GM19452 (cell line): ENCODE measurements around the gene GP9.
"Not testable (repeated sequence)": the region's sequence is repeated elsewhere in the genome, so short reads cannot be mapped to it uniquely, and the experiment has no call there.

Source experiments
- ATAC-seq: cut with Tn5 transposase; IDR thresholded peaks from one replicate; pipeline ENCODE4 v1.9.1; 2021; ENCODE audit not compliant: unreplicated experiment

Gene GP9

DNA sequence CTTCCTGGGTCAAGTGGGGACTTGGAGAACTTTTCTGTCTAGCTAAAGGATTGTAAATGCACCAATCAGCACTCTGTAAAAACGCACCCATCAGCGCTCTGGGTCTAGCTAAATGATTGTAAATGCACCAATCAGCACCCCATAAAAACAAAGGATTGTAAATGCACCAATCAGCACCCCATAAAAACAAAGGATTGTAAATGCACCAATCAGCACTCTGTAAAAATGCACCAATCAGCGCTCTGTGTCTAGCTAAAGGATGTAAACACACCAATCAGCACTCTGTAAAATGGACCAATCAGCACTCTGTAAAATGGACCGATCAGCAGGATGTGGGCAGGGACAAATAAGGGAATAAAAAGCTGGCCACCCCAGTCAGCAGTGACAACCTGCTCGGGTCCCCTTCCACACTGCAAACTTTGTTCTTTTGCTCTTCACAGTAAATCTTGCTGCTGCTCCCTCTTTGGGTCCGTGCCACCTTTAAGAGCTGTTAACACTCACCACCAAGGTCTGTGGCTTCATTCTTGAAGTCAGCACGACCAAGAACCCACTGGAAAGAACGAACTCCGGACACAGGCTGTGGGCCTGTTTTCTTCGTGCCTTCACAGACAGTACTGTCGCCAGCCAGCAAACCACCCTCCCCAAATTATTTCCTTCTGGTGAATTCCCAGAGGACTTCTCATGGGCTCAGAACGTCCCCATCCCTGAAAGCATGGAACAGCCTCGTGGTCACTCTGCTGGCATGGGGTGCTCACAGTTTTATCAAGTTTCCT, 8.9 kb downstream of the GP9 start:
- not testable (repeated sequence) for ATAC-seq

DNA sequence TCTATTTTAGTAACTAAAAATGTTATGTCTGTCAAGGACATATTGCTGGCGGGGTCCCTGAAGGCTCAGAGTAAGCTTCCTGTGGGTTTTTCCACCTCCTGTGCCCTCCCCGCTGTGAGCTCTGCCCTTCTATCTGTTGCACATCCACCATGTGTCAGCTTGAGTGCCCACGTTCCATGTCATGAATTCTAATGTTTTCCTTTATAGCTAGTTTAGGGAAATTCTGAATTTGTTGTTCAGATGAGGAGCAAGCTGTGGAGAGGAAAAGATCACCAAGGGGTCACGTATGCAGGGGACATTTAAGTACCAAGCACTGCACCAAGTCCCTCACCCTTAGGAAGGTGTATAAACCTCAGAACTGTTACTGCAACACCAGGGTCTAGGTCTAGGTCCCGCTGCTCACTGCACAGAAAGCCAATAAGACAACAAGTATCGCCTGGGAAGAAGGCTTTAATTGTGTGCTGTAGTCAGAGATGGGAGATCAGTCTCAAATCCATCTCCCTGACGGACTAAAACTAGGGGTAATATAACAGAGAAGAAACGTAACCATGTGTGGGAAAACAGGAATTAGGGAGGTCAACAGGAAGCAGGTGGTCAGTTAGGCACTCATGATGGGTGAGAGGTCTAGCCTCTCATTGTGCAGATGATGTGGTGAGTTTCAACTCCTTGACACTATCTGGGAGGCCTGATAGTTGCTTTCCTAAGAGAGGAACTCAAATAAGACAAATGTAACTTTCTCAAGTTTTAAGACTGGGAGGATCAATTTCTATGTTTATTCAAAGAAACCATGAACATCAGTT, 9.7 kb downstream of the GP9 start:
- no peak for ATAC-seq

DNA sequence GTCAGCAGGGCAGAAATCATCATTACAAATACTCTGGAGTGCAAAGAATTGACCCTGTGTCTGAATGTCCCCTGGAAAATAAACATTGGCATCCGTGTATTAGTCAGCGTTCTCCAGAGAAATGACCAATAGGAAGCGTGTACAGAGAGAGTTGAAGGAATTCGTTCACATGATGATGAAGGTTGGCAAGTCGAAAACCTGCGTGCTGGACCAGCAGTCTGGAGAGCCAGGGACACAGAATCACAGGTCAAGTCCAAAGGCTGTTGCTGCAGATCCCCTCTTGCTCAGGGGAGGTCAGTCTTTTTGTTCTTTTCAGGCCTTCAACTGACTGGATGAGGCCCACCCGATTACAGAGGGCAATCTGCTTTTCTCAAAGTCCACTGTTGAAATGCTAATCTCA, 16.6 kb downstream of the GP9 start:
- no peak for ATAC-seq

DNA sequence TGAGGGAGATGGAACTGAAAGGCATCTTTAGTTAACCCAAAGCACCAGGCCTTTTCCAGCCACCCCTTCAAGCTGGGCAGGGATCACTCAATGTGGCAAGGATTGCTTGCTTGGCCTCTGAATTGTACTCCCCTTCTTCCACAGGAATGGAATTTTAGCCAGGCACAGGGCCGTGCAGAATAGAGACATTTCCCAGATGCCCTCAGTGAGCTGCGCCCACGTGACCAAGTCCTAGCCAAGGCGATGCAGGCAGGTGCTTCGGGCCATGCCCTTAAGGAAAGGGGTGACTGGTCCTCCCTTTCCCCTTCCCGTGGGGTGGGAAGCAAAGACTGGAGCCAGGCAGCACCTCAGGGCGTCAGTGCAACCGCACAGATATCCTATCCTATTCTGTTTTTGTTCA, 17.9 kb downstream of the GP9 start:
- no peak for ATAC-seq

DNA sequence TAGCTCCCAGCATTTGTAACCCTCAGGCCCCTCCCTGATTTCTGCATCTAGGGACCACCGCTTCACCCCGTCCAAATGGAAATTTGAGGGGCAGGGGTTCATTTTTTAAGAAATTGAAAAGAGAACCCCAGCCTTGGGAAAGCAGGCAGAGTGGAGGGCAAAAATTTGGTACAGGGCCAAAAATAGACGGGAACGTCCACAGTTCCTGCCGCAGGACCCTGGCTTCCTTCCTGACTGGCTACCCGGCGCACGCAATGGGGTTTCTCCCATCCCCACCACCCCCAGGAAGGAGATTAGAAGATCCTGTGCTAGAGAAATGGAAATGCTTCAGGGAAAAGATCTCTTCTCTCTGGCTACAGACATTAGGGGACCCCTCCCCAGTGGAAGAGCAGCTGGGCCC, 20.9 kb downstream of the GP9 start:
- no peak for ATAC-seq

DNA sequence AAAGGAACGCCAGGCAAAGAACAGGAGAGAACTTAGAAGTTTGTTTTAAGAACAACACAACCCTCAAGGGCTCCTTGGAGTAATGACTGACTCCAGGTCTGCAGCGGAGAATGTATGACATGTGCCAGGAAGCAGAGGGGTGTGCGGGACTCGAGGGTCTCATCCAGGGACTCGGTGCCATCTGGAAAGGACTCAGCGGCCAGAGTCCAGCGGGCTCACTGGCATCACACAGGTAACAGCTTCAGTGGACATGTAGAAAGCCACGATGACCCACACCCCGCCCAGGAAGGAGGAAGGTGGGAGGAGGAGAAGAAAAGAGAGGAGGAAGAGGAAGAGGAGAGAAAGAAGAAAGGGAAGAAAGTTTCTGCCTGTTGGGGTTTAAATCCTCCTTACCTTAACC, 21.4 kb downstream of the GP9 start:
- no peak for ATAC-seq

DNA sequence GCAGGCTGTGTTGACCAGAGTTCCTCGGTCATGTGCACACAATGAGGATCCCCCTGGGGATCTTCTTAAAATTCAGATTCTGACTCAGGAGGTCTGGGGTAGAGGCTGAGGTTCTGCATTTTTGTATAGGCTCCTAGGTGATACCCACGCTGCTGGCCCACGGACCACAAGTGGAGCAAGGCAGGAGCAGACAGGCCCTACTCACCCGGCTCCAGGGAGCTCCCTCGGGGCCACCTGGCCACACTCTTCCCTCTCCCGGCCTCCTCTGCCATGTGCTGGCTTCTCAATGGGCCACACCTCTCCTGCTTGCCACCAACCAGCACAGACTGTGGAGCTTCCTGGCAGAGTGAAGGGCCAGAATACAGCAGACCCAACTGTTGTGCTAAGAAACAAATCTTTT, 23.9 kb downstream of the GP9 start:
- ATAC-seq = no peak

DNA sequence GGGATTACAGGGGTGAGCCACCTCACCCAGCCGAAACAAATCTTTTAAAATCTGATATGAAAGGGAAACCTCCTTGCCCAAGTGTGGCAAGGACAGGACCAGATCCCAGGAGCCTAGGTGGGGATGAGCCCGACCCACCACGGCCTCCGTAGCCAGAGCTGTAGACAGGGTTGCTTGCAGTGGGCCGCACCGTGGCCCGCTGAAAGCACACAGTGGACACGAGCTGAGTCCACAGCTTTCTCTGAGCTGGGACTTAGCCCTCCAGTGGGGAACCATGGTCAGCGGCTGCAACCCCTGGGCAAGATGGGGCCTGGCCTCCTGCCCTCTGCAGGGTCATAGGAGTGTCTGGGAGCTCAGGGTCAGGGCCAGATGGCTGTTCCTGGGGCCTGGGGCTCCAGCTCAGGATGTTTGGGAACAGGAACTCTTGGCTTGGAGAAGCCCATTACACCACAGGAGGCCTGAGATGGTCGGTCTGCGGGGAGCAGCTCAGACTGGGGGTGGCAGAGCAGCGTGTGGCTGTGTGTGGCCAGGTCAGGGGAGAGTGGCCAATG, 24.7 kb downstream of the GP9 start:
- ATAC-seq = no peak

DNA sequence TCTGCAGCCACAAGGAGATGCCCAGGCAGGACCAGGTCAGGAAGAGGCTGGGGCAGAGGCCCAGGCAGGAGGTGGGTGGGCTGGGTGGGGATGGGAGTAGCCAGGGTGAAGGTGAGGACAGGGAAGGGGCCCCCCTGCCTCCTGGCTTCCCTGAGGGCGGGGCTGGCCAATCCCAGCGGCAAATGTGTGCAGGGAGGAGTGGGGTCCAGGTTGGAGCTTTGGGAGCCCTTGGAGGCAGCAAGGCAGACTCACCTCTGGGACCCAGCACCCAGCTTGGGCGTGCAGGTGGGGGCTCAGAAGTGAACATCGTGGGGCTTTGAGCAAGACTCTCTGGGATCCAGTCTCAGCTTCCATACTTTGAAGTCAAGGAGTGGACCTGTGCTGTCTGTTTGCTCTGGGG, 25.2 kb downstream of the GP9 start:
- no peak for ATAC-seq

DNA sequence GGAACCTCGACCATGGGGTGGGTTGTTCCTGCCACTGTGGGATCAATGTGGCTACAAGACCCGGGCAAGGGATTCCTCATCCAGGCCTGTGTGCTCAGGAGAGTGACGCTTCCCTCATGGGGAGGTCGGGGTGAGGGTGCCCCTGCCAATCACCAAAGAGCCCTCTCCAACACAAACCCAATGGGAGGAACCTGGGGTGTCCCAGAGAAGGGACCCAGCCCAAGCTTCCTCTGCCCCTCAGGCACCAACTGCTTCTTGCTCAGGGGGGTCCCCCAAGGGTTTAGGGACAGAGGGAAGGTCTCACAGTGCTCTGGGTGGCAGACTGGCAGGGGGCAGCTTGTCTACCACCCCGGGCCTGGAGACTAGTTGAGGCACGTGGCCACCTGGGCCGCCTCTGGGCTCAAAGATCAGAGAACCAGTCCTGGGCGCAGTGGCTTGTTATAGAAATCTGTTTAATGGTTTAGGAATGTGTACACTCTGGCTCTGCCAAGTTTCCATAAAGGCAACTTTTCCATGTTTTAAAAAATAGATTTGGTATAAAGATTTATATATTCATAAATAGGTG, 26.6 kb downstream of the GP9 start:
- ATAC-seq = no peak

DNA sequence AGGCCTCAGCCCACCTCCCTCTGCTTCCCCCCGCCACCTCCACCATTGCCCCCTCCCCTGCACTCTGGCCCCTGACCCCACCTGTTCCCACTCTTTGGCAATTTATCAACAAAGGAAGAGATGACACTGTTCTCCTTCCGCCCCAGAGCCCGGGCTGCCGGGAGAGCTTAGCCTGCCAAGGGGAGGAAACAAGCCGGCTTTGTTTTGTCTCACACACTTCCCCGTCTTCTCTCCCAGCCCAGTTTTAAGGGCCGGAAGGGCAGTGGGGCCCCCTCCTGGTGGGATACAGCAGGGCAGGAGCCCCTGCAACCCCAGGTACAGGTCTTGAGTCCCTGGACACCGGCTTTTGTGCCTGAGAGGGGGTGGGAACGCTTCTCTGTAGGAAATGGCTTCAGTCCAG, 27.3 kb downstream of the GP9 start:
- ATAC-seq = not testable (repeated sequence)

DNA sequence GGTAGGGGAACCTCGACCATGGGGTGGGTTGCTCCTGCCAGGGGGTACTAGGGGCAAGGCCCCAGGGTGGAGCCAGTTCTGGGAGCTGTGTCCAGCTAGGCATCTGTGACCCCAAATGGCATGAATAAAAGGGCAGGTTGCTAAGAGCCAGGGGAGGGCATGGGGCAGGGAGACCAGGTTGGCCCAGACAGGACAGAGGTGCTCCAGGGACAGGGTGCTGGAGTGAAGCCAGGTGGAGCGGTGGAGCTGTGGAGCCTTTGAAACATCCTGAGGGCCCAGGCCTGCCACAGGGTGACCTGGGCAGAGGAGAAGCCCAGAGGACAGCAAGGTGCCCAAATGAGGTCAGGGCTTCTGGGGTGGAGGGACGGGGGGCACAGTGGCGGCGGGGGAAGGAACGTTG, 27.7 kb downstream of the GP9 start:
- not testable (repeated sequence) for ATAC-seq

DNA sequence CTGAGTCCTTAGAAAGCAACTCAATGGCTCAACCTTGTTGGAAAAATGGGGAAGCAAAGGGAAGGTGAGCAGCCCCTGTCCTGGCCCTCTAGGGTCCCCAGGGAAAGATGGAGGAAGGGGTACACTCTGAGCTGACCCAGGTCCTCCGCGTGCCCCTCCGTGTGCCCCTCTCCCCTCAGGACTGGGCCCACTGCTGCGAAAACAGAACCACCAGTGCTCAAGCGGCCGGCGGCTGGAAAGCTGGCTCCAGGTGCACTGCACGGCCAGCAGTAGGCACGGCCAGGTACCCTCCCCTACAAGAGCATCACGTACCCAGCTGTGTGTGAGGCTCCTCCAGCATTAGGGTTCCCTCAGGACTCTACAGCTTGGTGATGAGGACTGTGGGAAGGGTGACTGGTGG, 34.7 kb downstream of the GP9 start:
- no peak for ATAC-seq

DNA sequence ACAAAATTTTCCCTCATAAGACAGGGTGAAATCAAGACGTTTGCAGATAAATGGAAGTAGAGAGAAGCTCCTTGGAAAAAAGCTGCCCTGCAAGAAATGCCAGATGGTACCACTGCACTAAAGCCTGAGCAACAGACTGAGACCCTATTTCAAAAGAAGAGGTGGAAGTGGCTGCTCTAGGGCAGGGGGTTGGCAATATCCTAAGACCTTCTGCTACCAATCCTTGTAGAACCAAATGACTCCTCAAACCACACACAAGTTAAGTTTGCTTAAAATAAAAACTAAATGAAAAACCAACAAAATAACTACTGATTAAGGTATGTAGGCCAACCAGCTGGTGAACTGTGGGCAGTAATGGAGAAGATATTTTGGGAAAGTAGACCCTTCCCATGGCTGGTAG, 39.7 kb downstream of the GP9 start:
- ATAC-seq = no peak

DNA sequence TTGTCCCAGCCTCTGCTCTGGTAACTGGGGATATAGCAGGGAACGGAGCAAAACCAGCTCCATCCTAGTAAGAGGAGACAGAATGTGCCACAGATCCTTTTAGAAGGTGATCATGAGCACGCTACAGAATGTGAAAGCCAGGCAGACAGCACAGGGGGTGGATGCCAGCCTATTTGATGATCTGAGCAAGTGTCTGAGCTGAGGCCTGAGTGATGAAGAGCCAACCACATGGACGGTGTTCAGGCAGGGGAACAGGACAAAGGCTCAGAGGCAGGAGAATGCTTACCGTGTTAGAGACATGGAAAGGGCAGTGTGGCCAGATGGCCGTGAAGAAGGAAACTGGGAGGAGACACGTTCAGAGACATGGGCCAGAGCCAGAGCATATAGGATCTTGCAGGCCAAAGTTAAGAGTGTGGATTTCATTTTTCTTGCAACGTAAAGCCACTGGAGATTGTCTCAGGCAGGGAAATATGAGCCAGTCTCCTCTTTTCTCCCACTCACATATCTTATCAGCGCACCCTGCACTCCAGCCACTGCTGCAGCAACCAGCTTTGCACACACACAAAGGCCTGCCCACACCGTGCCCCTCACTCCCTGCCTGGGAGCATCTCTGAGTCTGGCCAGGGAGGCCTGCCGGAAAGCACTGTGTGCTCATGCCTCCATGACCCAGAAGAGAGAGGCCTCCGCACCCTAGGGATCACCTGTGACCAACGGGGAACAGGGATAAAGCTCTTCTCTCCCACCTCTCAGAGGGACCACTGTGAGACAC, 41.0 kb downstream of the GP9 start:
- no peak for ATAC-seq

DNA sequence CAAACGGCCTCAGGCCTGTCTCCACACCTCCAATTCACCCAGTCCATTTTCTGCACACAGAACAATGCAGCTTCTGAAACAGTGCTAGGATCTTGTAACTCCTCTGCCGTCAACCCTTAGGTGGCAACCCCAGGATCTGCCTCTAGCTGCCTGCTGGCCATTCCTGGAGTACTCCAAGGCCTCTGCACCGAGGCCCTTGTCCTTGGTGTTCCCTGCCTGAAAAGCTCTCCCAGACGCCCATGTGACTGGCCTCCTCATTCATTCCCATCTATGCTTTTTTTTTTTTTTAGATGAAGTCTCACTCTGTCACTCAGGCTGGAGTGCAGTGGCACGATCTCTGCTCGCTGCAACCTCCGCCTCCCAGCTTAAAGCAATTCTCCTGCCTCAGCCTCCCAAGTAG, 42.7 kb downstream of the GP9 start:
- ATAC-seq = no peak

DNA sequence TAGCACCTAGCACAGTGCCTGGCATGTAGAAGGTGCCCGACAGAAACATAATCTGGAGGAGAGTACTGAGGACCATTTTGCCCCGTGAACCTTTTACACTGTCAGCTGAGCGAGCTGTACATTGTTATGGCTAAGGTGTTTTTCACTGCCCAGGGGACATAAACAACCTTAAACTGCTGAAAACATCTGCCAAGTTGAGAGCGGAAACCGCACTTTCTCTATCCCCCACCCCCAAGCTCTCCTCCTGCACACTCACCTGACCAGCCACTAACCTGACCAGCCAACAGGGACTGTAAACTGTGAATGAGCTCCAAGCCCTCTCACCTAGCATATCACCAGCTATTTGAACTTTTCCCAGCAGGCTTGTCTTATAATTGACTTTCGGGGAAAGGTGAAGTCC, 43.5 kb downstream of the GP9 start:
- no peak for ATAC-seq

DNA sequence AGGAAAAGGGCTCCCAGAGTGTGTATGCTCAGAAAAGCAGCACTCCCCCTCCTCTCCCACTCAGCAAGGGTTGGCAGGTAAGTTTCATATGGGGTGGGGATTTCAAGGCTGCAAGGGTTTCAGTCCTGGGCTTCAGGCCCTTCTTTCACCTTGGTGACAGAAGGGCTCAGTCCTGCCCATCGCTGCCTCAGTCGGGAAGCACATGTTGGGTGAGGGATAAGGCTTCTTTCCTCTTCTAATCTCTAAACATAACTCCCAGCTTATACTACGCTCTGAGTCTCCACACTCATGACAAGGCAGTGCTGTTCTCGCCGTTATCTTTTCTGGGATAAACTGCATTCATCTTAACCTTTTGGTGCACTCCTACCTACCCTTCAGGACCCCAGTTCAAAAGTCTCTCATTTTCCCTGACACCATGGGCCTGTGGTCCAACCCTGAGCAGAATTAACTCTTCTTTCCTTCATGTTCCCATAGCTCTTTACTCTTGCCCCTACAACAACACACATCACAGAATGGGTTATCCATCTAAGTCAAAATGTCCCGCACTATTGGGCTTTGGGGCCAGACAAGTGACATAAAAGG, 44.0 kb downstream of the GP9 start:
- no peak for ATAC-seq

DNA sequence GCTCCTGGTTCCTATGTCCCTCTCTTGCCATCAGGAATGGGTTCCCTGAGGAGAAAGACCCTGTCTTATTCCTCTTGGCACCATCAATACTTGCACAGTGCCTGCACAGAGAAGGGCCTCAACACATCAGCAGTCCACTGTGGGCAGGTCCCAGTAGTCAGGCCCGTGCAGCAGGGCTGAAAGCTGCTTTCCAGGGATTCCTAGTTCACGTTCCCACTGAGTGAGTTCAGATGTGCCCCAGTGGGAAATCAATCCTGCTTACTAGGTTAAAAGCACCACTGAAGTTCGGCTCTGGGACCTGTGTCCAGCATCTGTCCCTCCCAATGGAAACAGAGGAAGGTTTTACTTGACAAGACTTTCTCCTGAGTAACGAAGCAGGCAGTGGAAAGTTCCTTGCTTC, 45.3 kb downstream of the GP9 start:
- ATAC-seq = no peak

DNA sequence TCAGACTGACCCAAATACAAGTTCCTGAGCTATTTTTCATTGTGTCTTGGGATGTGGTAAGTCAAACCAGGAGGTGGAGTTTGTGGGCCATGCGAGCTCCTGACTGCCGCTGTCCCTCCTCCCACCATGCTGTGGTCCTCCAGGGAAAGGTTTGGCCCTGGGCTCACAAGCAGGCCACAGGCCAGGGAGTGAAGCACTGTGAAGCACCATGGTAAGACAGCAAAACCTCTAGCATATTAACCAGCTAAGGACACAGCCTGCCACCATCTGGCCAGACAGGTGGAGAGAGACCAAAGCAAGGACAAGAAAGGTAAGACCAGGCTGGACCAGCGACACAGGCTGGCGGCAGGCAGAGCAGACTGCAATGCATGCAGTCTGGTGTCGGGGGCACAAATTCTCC, 45.7 kb downstream of the GP9 start:
- ATAC-seq = no peak
